HG02610 (cell line): ENCODE measurements around the gene NQO1.
"Not testable (repeated sequence)": the region's sequence is repeated elsewhere in the genome, so short reads cannot be mapped to it uniquely, and the experiment has no call there.

Experiments used
- ATAC-seq: cut with Tn5 transposase; IDR thresholded peaks from one replicate; pipeline ENCODE4 v1.9.1; 2021; ENCODE audit warnings: mild to moderate bottlenecking, moderate library complexity; ENCODE audit not compliant: unreplicated experiment

Gene NQO1

GRCh38 chr16:69744363-69745231 is 18.2 kb upstream of the NQO1 start:
- no peak for ATAC-seq

GRCh38 chr16:69741951-69742904 is 15.9 kb upstream of the NQO1 start:
- no peak for ATAC-seq

- ATAC-seq, result no peak
Observed at GRCh38 chr16:69741519-69741918, 15.2 kb upstream of the NQO1 start.

- ATAC-seq, result no peak
Observed at GRCh38 chr16:69732101-69732500, 5.7 kb upstream of the NQO1 start.

- ATAC-seq, result not testable (repeated sequence)
Observed at GRCh38 chr16:69731280-69731679, 4.9 kb upstream of the NQO1 start.

GRCh38 chr16:69729030-69729429 is 2.7 kb upstream of the NQO1 start:
- not testable (repeated sequence) for ATAC-seq

- no peak for ATAC-seq
Observed at GRCh38 chr16:69727916-69728270, 1.5 kb upstream of the NQO1 start.

GRCh38 chr16:69725480-69726312 is 664 bp downstream of the NQO1 start:
- ATAC-seq, result no peak

- ATAC-seq, result no peak
Observed at GRCh38 chr16:69724981-69725479, 1.3 kb downstream of the NQO1 start.

- no peak for ATAC-seq
Observed at GRCh38 chr16:69724414-69724873, 1.9 kb downstream of the NQO1 start.

GRCh38 chr16:69721441-69721957 is 4.9 kb downstream of the NQO1 start:
- no peak for ATAC-seq

GRCh38 chr16:69720822-69721430 is 5.4 kb downstream of the NQO1 start:
- no peak for ATAC-seq

GRCh38 chr16:69718111-69718764 is 8.1 kb downstream of the NQO1 start:
- ATAC-seq, result no peak

- ATAC-seq, result no peak
Observed at GRCh38 chr16:69717066-69717465, 9.3 kb downstream of the NQO1 start.

GRCh38 chr16:69712914-69713581 is 13.3 kb downstream of the NQO1 start:
- no peak for ATAC-seq

- no peak for ATAC-seq
Observed at GRCh38 chr16:69712277-69712676, 14.1 kb downstream of the NQO1 start.

GRCh38 chr16:69711115-69711740 is 15.1 kb downstream of the NQO1 start:
- no peak for ATAC-seq

- no peak for ATAC-seq
Observed at GRCh38 chr16:69709456-69710084, 16.8 kb downstream of the NQO1 start.
